ENCODE measurements around the gene ZSCAN31. TPM values are rescaled to one million over a fixed set of nuclear protein-coding genes. Genes with fewer than 3 reads are reported as not detected.
"Not testable (repeated sequence)": the region's sequence is repeated elsewhere in the genome, so short reads cannot be mapped to it uniquely, and the experiment has no call there.

ZSCAN31 gene
- total and polyA plus RNA-seq, 4 experiments from 2014 or later = 0.73 to 1.2 (median 0.91) TPM

DNA sequence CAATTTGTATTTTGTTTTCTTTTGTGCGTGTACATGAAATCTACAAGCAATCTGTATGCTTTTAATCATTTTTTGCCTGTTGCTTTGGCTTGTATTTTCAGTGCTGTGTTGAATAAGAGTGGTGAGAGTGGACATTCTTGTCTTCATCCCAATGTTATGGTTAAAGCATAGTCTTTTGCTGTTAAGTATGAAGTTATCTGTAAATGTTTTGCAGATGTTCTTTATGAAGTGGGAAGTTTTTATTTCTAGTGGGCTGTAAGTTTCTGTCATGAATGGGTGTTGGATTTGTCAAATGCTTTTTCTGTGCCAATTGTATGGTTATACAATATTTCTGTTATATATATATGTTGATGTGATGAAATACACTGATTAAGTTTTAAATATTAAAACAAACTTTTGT lies 38.0 kb upstream of the ZSCAN31 start:
- Histone ChIP-seq H3K36me3 (ENCODE audit: insufficient read depth, low read length) (no peaks in the 10 kb centered on the region), H3K27me3 (ENCODE audit: insufficient read depth, low read length) (no peaks in the 10 kb centered on the region), H3K4me1 (ENCODE audit: insufficient read depth, low read length) (no peaks in the 10 kb centered on the region), H3K27ac (ENCODE audit: low read depth, low read length) (no peak overlapping the region), H3K4me3 (ENCODE audit: low read length in 2 of 2) (no peak overlapping the region), H3K9me3 (ENCODE audit: control insufficient read depth in 1 of 2, low read length in 2 of 2) (no peaks in the 10 kb centered on the region)
- H3K4me1 Mint-ChIP-seq = peaks cover 0 to 1% (median 0%) of the 10 kb centered on the region in 4 donors
- POLR2A ChIA-PET (ENCODE audit: partially characterized antibody) = no interaction called here
- intact Hi-C loops (cut with micrococcal nuclease) = no loop called here
- H3K4me3 Mint-ChIP-seq = no peak overlapping the region
- peaks cover 8 to 16% of the 10 kb centered on the region in 2 donors for H3K36me3 Mint-ChIP-seq
- no peak overlapping the region for H3K27ac Mint-ChIP-seq
- DNase-seq = no peak
- CTCF ChIA-PET (ENCODE audit: partially characterized antibody) = no interaction called here
- H3K27me3 Mint-ChIP-seq = no peaks in the 10 kb centered on the region
- H3K9me3 Mint-ChIP-seq = peaks cover 0 to 5% (median 4%) of the 10 kb centered on the region in 8 donors

DNA sequence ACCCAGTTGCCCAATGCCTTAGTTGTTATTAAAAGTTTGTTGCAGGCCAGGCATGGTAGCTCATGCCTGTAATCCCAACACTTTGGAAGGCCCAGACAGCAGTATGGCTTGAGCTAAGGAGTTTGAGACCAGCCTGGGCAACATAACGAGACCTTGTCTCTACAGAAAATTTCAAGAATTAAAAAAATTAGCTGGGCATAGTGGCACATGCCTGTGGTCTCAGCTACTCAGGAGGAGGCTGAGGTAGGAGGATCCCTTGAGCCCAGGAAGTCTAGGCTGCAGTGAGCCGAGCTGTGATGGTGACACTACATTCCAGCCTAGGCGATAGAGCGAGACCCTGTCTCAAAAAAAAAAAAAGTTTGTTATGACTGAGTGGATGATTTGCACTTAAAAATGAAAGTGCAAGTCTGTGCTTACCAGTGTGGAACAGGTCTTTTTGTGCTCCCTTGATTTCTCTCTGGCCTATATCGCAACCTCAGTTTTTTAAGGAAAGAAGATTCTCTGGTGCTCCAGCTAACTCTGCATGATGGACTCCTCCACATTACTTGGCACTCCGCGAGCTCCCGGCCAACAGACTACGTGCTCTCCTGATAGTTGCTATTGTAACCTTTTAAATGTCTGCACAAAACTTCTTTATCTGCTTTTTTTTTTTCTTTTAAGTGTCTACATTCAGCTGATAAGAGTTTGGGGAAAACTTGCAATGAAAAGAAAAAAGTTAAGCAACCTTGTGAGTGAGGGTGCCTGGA lies 35.9 kb upstream of the ZSCAN31 start:
- H3K36me3 Mint-ChIP-seq = peaks cover 5 to 10% of the 10 kb centered on the region in 2 donors
- POLR2A ChIA-PET (ENCODE audit: partially characterized antibody) = no interaction called here
- CTCF ChIA-PET (ENCODE audit: partially characterized antibody) = interaction anchor here (0.7 kb wide), 1 partner anchor 481 kb away, joined by 3 read pairs; a partner anchor contains a TSS
- no peaks in the 10 kb centered on the region for H3K4me1 ChIP-seq (ENCODE audit: insufficient read depth, low read length)
- no peaks in the 10 kb centered on the region for H3K27me3 ChIP-seq (ENCODE audit: insufficient read depth, low read length)
- no peak overlapping the region for H3K4me3 Mint-ChIP-seq
- intact Hi-C loops (cut with micrococcal nuclease) = no loop called here
- peaks cover 0 to 1% (median 0%) of the 10 kb centered on the region in 4 donors for H3K4me1 Mint-ChIP-seq
- H3K9me3 ChIP-seq (ENCODE audit: control insufficient read depth in 1 of 2, low read length in 2 of 2) = no peaks in the 10 kb centered on the region
- no peaks in the 10 kb centered on the region for H3K36me3 ChIP-seq (ENCODE audit: insufficient read depth, low read length)
- H3K27ac ChIP-seq (ENCODE audit: low read depth, low read length) = no peak overlapping the region
- no peak overlapping the region for H3K4me3 ChIP-seq (ENCODE audit: low read length in 2 of 2)
- no peak overlapping the region for H3K27ac Mint-ChIP-seq
- DNase-seq = no peak
- H3K27me3 Mint-ChIP-seq = no peaks in the 10 kb centered on the region
- H3K9me3 Mint-ChIP-seq = no peaks in the 10 kb centered on the region

DNA sequence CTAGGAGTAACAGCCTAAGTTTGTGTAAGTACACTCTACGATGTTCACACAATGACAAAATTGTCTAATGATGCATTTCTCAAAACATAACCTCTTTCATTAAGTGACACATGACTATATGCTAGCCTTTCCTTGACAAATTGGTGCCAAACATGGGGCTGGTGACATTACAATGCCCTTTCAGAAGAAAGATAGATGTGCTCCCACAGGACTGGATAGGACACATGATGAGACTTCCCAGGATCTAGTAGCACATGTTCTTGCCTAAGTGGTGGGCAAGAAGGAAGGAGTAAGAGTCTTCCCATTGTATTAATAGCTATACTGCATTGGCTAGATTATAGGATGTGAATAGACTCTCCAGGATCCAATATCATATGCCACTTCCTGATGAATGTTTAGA lies 35.3 kb upstream of the ZSCAN31 start:
- Histone ChIP-seq H3K27me3 (ENCODE audit: insufficient read depth, low read length) (no peaks in the 10 kb centered on the region), H3K9me3 (ENCODE audit: control insufficient read depth in 1 of 2, low read length in 2 of 2) (no peaks in the 10 kb centered on the region), H3K4me1 (ENCODE audit: insufficient read depth, low read length) (no peaks in the 10 kb centered on the region), H3K27ac (ENCODE audit: low read depth, low read length) (no peak overlapping the region), H3K4me3 (ENCODE audit: low read length in 2 of 2) (no peak overlapping the region), H3K36me3 (ENCODE audit: insufficient read depth, low read length) (no peaks in the 10 kb centered on the region)
- H3K27me3 Mint-ChIP-seq = no peaks in the 10 kb centered on the region
- intact Hi-C loops (cut with micrococcal nuclease) = no loop called here
- H3K27ac Mint-ChIP-seq = no peak overlapping the region
- no peaks in the 10 kb centered on the region for H3K9me3 Mint-ChIP-seq
- no peak for DNase-seq
- H3K36me3 Mint-ChIP-seq = peaks cover 10 to 13% of the 10 kb centered on the region in 2 donors
- ChIA-PET CTCF (ENCODE audit: partially characterized antibody) (no interaction called here), POLR2A (ENCODE audit: partially characterized antibody) (no interaction called here)
- H3K4me3 Mint-ChIP-seq = no peak overlapping the region
- H3K4me1 Mint-ChIP-seq = peaks cover 0 to 3% (median 0%) of the 10 kb centered on the region in 4 donors

DNA sequence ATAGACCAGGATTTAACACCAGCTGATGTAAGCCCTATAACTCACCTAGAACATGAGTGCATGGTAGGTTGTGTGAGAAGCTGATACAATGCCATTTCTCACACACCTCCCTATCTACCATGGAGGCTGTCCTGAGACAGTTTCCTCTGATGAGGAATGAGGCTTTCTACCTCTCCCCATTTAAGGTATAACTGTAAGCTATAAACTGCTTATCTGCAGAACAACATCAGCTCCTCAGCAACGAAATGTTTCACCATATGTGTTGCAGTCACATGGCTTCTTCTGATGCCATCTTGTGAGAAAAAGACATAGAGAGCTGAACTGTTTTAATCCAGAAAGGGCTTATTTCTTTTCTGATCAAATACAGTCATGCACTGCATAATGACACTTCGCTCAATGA lies 34.5 kb upstream of the ZSCAN31 start:
- H3K27ac ChIP-seq (ENCODE audit: low read depth, low read length) = no peak overlapping the region
- H3K36me3 ChIP-seq (ENCODE audit: insufficient read depth, low read length) = peaks cover under 1% of the 10 kb centered on the region
- Mint-ChIP-seq H3K4me1 (peaks cover 0 to 2% (median 0%) of the 10 kb centered on the region in 4 donors), H3K27ac (no peak overlapping the region), H3K36me3 (peaks cover 10 to 22% of the 10 kb centered on the region in 2 donors), H3K27me3 (no peaks in the 10 kb centered on the region), H3K9me3 (no peaks in the 10 kb centered on the region), H3K4me3 (no peak overlapping the region)
- H3K4me1 ChIP-seq (ENCODE audit: insufficient read depth, low read length) = no peaks in the 10 kb centered on the region
- no peaks in the 10 kb centered on the region for H3K9me3 ChIP-seq (ENCODE audit: control insufficient read depth in 1 of 2, low read length in 2 of 2)
- DNase-seq = no peak
- H3K27me3 ChIP-seq (ENCODE audit: insufficient read depth, low read length) = no peaks in the 10 kb centered on the region
- ChIA-PET CTCF (ENCODE audit: partially characterized antibody) (no interaction called here), POLR2A (ENCODE audit: partially characterized antibody) (no interaction called here)
- no peak overlapping the region for H3K4me3 ChIP-seq (ENCODE audit: low read length in 2 of 2)
- intact Hi-C loops (cut with micrococcal nuclease) = no loop called here

- Histone ChIP-seq H3K9me3 (ENCODE audit: control insufficient read depth in 1 of 2, low read length in 2 of 2) (no peaks in the 10 kb centered on the region), H3K27me3 (ENCODE audit: insufficient read depth, low read length) (no peaks in the 10 kb centered on the region), H3K36me3 (ENCODE audit: insufficient read depth, low read length) (peaks cover 7% of the 10 kb centered on the region), H3K27ac (ENCODE audit: low read depth, low read length) (no peak overlapping the region), H3K4me1 (ENCODE audit: insufficient read depth, low read length) (no peaks in the 10 kb centered on the region), H3K4me3 (ENCODE audit: low read length in 2 of 2) (no peak overlapping the region)
- intact Hi-C loops (cut with micrococcal nuclease) = no loop called here
- CTCF ChIA-PET (ENCODE audit: partially characterized antibody) = interaction anchor here (1.5 kb wide), 1 partner anchor 13 kb away, joined by 3 read pairs; no protein-coding TSS in a partner anchor
- Mint-ChIP-seq H3K27ac (no peak overlapping the region), H3K4me3 (no peak overlapping the region), H3K9me3 (no peaks in the 10 kb centered on the region), H3K36me3 (peaks cover 18 to 27% of the 10 kb centered on the region in 2 donors), H3K27me3 (no peaks in the 10 kb centered on the region), H3K4me1 (peaks cover 0 to 2% (median 0%) of the 10 kb centered on the region in 4 donors)
- no peak for DNase-seq
- POLR2A ChIA-PET (ENCODE audit: partially characterized antibody) = no interaction called here
Measured at GRCh38 chr6:28369463-28369862, 33.5 kb upstream of the ZSCAN31 start.

- Histone ChIP-seq H3K36me3 (ENCODE audit: insufficient read depth, low read length) (peaks cover 11% of the 10 kb centered on the region), H3K27ac (ENCODE audit: low read depth, low read length) (no peak overlapping the region), H3K27me3 (ENCODE audit: insufficient read depth, low read length) (no peaks in the 10 kb centered on the region), H3K9me3 (ENCODE audit: control insufficient read depth in 1 of 2, low read length in 2 of 2) (no peaks in the 10 kb centered on the region), H3K4me3 (ENCODE audit: low read length in 2 of 2) (no peak overlapping the region), H3K4me1 (ENCODE audit: insufficient read depth, low read length) (no peaks in the 10 kb centered on the region)
- no peak for DNase-seq
- Mint-ChIP-seq H3K4me1 (peaks cover 0 to 2% (median 0%) of the 10 kb centered on the region in 4 donors), H3K27me3 (no peaks in the 10 kb centered on the region), H3K27ac (no peak overlapping the region), H3K4me3 (no peak overlapping the region), H3K36me3 (peaks cover 18 to 34% of the 10 kb centered on the region in 2 donors), H3K9me3 (no peaks in the 10 kb centered on the region)
- POLR2A ChIA-PET (ENCODE audit: partially characterized antibody) = no interaction called here
- intact Hi-C loops (cut with micrococcal nuclease) = no loop called here
- CTCF ChIA-PET (ENCODE audit: partially characterized antibody) = interaction anchor here (1.5 kb wide), 1 partner anchor 12 kb away, joined by 3 read pairs; no protein-coding TSS in a partner anchor
Measured at GRCh38 chr6:28368522-28368921, 32.6 kb upstream of the ZSCAN31 start.

GRCh38 chr6:28365590-28365989 lies 29.6 kb upstream of the ZSCAN31 start:
- H3K36me3 ChIP-seq (ENCODE audit: insufficient read depth, low read length) = peaks cover 11% of the 10 kb centered on the region
- Mint-ChIP-seq H3K36me3 (peaks cover 31 to 47% of the 10 kb centered on the region in 2 donors), H3K27ac (peak overlapping the region in 1 of 7 donors; percentile 57)
- DNase-seq; H3K27ac ChIP-seq (ENCODE audit: low read depth, low read length); H3K27me3 ChIP-seq (ENCODE audit: insufficient read depth, low read length); H3K9me3 Mint-ChIP-seq; H3K4me1 Mint-ChIP-seq; H3K4me3 ChIP-seq (ENCODE audit: low read length in 2 of 2); H3K27me3 Mint-ChIP-seq; intact Hi-C loops (cut with micrococcal nuclease); POLR2A ChIA-PET (ENCODE audit: partially characterized antibody); H3K9me3 ChIP-seq (ENCODE audit: control insufficient read depth in 1 of 2, low read length in 2 of 2); H3K4me3 Mint-ChIP-seq; H3K4me1 ChIP-seq (ENCODE audit: insufficient read depth, low read length): not testable (repeated sequence)
- CTCF ChIA-PET (ENCODE audit: partially characterized antibody) = interaction anchor here (1.8 to 1.9 kb wide), 2 partner anchors 9 to 11 kb away, joined by 4 to 5 read pairs; no protein-coding TSS in a partner anchor

All from CD4-positive, alpha-beta memory T cell (primary cell).